SJSA1 (cell line): ENCODE measurements around the gene ZZZ3. TPM values are rescaled to one million over a fixed set of nuclear protein-coding genes. Genes with fewer than 3 reads are reported as not detected.

ENCODE experiments used
- total RNA-seq: library from RNA; depleted of rRNA; stranded (reverse); fragments of >200 nt; shearing (Covaris generic); gene quantifications from 2 replicates; pipeline ENCODE4 v1.2.3, GENCODE V29; 2014; rRNA removed

ZZZ3 gene
- total RNA-seq, 1 experiment from 2014 or later, result 94.4 TPM

Other genes with a start within 250 kb of the ZZZ3 start
- 55.9 and 90.3 TPM in 2 replicates for gene USP33, start 77.2 kb upstream of the ZZZ3 start, total RNA-seq
- gene MIGA1, start 97.0 kb upstream of the ZZZ3 start, total RNA-seq, result 13.0 and 13.2 TPM in 2 replicates
- 31.4 and 36.0 TPM in 2 replicates for gene NEXN, start 206.0 kb upstream of the ZZZ3 start, total RNA-seq